HepG2 (cell line): ENCODE measurements around the gene ZNRF3. TPM values are rescaled to one million over a fixed set of nuclear protein-coding genes. Genes with fewer than 3 reads are reported as not detected.

Experiments
- AHDC1 ChIP-seq: sonication (generic); formaldehyde crosslinking; IDR thresholded peaks from 2 replicates; pipeline ENCODE4 v1.5.1; 2020; ENCODE audit warnings: mild to moderate bottlenecking, missing genetic modification reagents, borderline replicate concordance
- ATF4 ChIP-seq, 2 experiments: fragments of 450-650 bp in 1 of 2; sonication (generic) in 1 of 2; formaldehyde crosslinking; IDR thresholded peaks; 2 replicates each; pipeline versions ENCODE4 v1.5.0 to v1.8.0; 2020 to 2022; ENCODE audit warnings: mild to moderate bottlenecking in 1 of 2, missing genetic modification reagents in 1 of 2
- CEBPZ ChIP-seq: IDR thresholded peaks from 2 replicates; pipeline ENCODE4 v1.6.1; 2012; ENCODE audit warnings: low read length, improper control_type of control experiment
- HHEX ChIP-seq: IDR thresholded peaks from 2 replicates; pipeline ENCODE4 v1.6.1; 2016; ENCODE audit warnings: control low read depth
- MEF2D ChIP-seq: sonication (generic); formaldehyde crosslinking; IDR thresholded peaks from 2 replicates; pipeline ENCODE4 v1.5.1; 2020; ENCODE audit warnings: mild to moderate bottlenecking, missing genetic modification reagents
- PHF5A ChIP-seq: IDR thresholded peaks from one replicate; pipeline ENCODE4 v1.6.1; 2018; ENCODE audit warnings: low read depth, missing genetic modification reagents; ENCODE audit not compliant: unreplicated experiment
- SNAPC4 ChIP-seq: sonication (generic); formaldehyde crosslinking; IDR thresholded peaks from 2 replicates; pipeline ENCODE4 v1.4.0; 2020; ENCODE audit warnings: mild to moderate bottlenecking, missing genetic modification reagents
- ZFP36L1 ChIP-seq: sonication (generic); formaldehyde crosslinking; IDR thresholded peaks from 2 replicates; pipeline ENCODE4 v1.8.0; 2022; ENCODE audit warnings: mild to moderate bottlenecking, missing genetic modification reagents, moderate library complexity
- ZNF512 ChIP-seq: sonication (generic); formaldehyde crosslinking; IDR thresholded peaks from 2 replicates; pipeline ENCODE4 v1.4.0; 2020; ENCODE audit warnings: mild to moderate bottlenecking, missing genetic modification reagents
- ZNF597 ChIP-seq: sonication (generic); formaldehyde crosslinking; IDR thresholded peaks from 2 replicates; pipeline ENCODE4 v1.5.0; 2020; ENCODE audit warnings: missing genetic modification reagents
- polyA plus RNA-seq, 8 experiments: library from polyadenylated mRNA; depleted of rRNA in 3 of 8; stranded (reverse) in 7 of 8; unstranded in 1 of 8; fragments of >200 nt; fragmentation: Illumina TruSeq in 4 of 8; extraction: Trizol in 4 of 8; gene quantifications; 2 replicates each; pipeline versions ENCODE4 v1.2.1 to v1.2.3, GENCODE V29; 2011 to 2016; ENCODE audit warnings: low read depth in 4 of 8, missing spikeins in 1 of 8, mixed read lengths in 1 of 8; ENCODE audit not compliant: insufficient read depth in 1 of 8
- total RNA-seq, 5 experiments: library from RNA; depleted of rRNA; stranded (reverse); fragments of >200 nt; fragmentation: Illumina TruSeq; extraction: Trizol; gene quantifications; 2 replicates each; pipeline ENCODE4 v1.2.3, GENCODE V29; 2016; ENCODE audit warnings: low read depth in 1 of 5

The ZNRF3 gene
- total and polyA plus RNA-seq, 2 of the 13 experiments (the other 11 are each of a cell fraction or from before 2014, with no cell fraction given) = 20.3 to 36.7 TPM

- TF ChIP-seq AHDC1 (CRISPR knock-in tag) (peak; percentile 40; the same call in 1 of the 2 replicates), MEF2D (CRISPR knock-in tag) (no peak), ZNF512 (CRISPR knock-in tag) (no peak), ZFP36L1 (CRISPR knock-in tag) (0 out of 2 replicates have a peak, but pooled peaks have one; percentile 29), PHF5A (CRISPR knock-in tag) (no peak), CEBPZ (no peak), ZNF597 (no peak), SNAPC4 (CRISPR knock-in tag) (no peak), HHEX (no peak), ATF4 (CRISPR knock-in tag; IDR thresholded peaks at IDR 0.05) (no peak)
These were observed 44.4 kb upstream of the ZNRF3 start (continued) for GRCh38 chr22:28838971-28839370.
